ENCODE results near the gene DNAH2. TPM values are rescaled to one million over a fixed set of nuclear protein-coding genes. Genes with fewer than 3 reads are reported as not detected.

DNAH2 gene
- total and polyA plus RNA-seq, 2 donors (not counting 3 experiments of a cell fraction or from before 2014, with no cell fraction given), result 0.10 to 0.11 TPM

GRCh38 chr17:7790150-7790549, 72.6 kb downstream of the DNAH2 start:
- Histone ChIP-seq H3K9me1 (replicated peaks; ENCODE audit: control insufficient read depth, extremely low read depth, insufficient read depth, low read length) (no peaks in the 10 kb centered on the region), H3K4me1 (ENCODE audit: control insufficient read depth, extremely low read depth, insufficient read depth, low read length) (no peaks in the 10 kb centered on the region), H3K36me3 (ENCODE audit: control insufficient read depth in 2 of 2, extremely low read depth in 1 of 2, insufficient read depth in 2 of 2, low read length in 2 of 2) (no peaks in the 10 kb centered on the region), H3K27me3 (ENCODE audit: control insufficient read depth in 2 of 2, insufficient read depth in 2 of 2, low read length in 2 of 2) (peaks cover 0 to 2% of the 10 kb centered on the region in 2 experiments), H3K9ac (replicated peaks; ENCODE audit: extremely low read depth, insufficient read depth, low read length) (no peak overlapping the region), H4K20me1 (replicated peaks; ENCODE audit: control insufficient read depth, extremely low read depth, insufficient read depth, low read length) (no peaks in the 10 kb centered on the region), H3K79me2 (ENCODE audit: control insufficient read depth, insufficient read depth, low read length) (no peaks in the 10 kb centered on the region), H3K4me2 (ENCODE audit: insufficient read depth, low read length) (no peak overlapping the region), H3K9me3 (replicated peaks; ENCODE audit: control insufficient read depth, insufficient read depth, low read length) (no peaks in the 10 kb centered on the region), H2AFZ (ENCODE audit: low read depth, low read length) (no peak overlapping the region), H3K4me3 (replicated peaks in 1 of 3; ENCODE audit: insufficient read depth in 1 of 3, low read depth in 1 of 3, low read length in 3 of 3) (no peak overlapping the region), H3K27ac (ENCODE audit: insufficient read depth, low read depth, low read length) (no peak overlapping the region)
- ChIA-PET CTCF (interaction anchor here (1.5 kb wide), 1 partner anchor 11 kb away, joined by 5 read pairs; no protein-coding TSS in a partner anchor), POLR2A (no interaction called here)
- TF ChIP-seq MAX (IDR thresholded peaks at IDR 0.05; ENCODE audit: insufficient read depth, insufficient read length), result no peak
- no TSS peak for BruUV-seq (replicated peaks)
- FAIRE-seq (no peak), DNase-seq (ENCODE audit: low read depth, low spot score) (no peak)
- dilution Hi-C loops (cut with MboI; ENCODE audit: extremely low pct_ligation_motif_present, low sequenced_read_pairs) (no loop called here), intact Hi-C loops (cut with micrococcal nuclease) (no loop called here)

- H3K9ac ChIP-seq (replicated peaks; ENCODE audit: extremely low read depth, insufficient read depth, low read length), result no peak overlapping the region
- no peaks in the 10 kb centered on the region for H3K9me1 ChIP-seq (replicated peaks; ENCODE audit: control insufficient read depth, extremely low read depth, insufficient read depth, low read length)
- no peak overlapping the region for H2AFZ ChIP-seq (ENCODE audit: low read depth, low read length)
- H4K20me1 ChIP-seq (replicated peaks; ENCODE audit: control insufficient read depth, extremely low read depth, insufficient read depth, low read length), result no peaks in the 10 kb centered on the region
- ChIA-PET POLR2A (no interaction called here), CTCF (no interaction called here)
- dilution Hi-C loops (cut with MboI; ENCODE audit: extremely low pct_ligation_motif_present, low sequenced_read_pairs), result no loop called here
- FAIRE-seq (no peak), DNase-seq (ENCODE audit: low read depth, low spot score) (no peak)
- H3K27ac ChIP-seq (ENCODE audit: insufficient read depth, low read depth, low read length), result no peak overlapping the region
- TF ChIP-seq CTCF (IDR thresholded peaks at IDR 0.05; ENCODE audit: extremely low read depth in 1 of 2, insufficient read depth in 1 of 2, low read depth in 1 of 2, low read length in 2 of 2), result no peak
- TF ChIP-seq MAX (IDR thresholded peaks at IDR 0.05; ENCODE audit: insufficient read depth, insufficient read length), result no peak
- TF ChIP-seq FOS (IDR thresholded peaks at IDR 0.05; ENCODE audit: borderline replicate concordance, insufficient read depth, low read length), result no peak
- TF ChIP-seq POLR2A (IDR thresholded peaks at IDR 0.05; ENCODE audit: low read depth, low read length), result no peak
- no peak for TF ChIP-seq MYC (IDR thresholded peaks at IDR 0.05; ENCODE audit: low read depth, low read length)
- no peak for TF ChIP-seq POLR2AphosphoS5 (IDR thresholded peaks at IDR 0.05; ENCODE audit: insufficient read depth, low read depth, low read length)
- no peak for TF ChIP-seq JUN (IDR thresholded peaks at IDR 0.05; ENCODE audit: borderline replicate concordance, insufficient read depth, insufficient read length, low read depth)
- no peak for TF ChIP-seq GATA2 (IDR thresholded peaks at IDR 0.05; ENCODE audit: insufficient read depth, insufficient read length, low read depth, low read length)
- TF ChIP-seq EZH2 (IDR thresholded peaks at IDR 0.05; ENCODE audit: borderline replicate concordance, low read depth, low read length, severe bottlenecking), result no peak
- H3K27me3 ChIP-seq (ENCODE audit: control insufficient read depth in 2 of 2, insufficient read depth in 2 of 2, low read length in 2 of 2), result peaks cover 0 to 2% of the 10 kb centered on the region in 2 experiments
- no peaks in the 10 kb centered on the region for H3K9me3 ChIP-seq (replicated peaks; ENCODE audit: control insufficient read depth, insufficient read depth, low read length)
- no TSS peak for BruUV-seq (replicated peaks)
- H3K4me1 ChIP-seq (ENCODE audit: control insufficient read depth, extremely low read depth, insufficient read depth, low read length), result no peaks in the 10 kb centered on the region
- intact Hi-C loops (cut with micrococcal nuclease), result no loop called here
- no peak overlapping the region for H3K4me2 ChIP-seq (ENCODE audit: insufficient read depth, low read length)
- H3K36me3 ChIP-seq (ENCODE audit: control insufficient read depth in 2 of 2, extremely low read depth in 1 of 2, insufficient read depth in 2 of 2, low read length in 2 of 2), result no peaks in the 10 kb centered on the region
- H3K79me2 ChIP-seq (ENCODE audit: control insufficient read depth, insufficient read depth, low read length), result no peaks in the 10 kb centered on the region
- no peak overlapping the region for H3K4me3 ChIP-seq (replicated peaks in 1 of 3; ENCODE audit: insufficient read depth in 1 of 3, low read depth in 1 of 3, low read length in 3 of 3)
Observed at GRCh38 chr17:7792611-7793010, 75.1 kb downstream of the DNAH2 start.
